ENCODE results near the gene RPS23.
"Not testable (repeated sequence)": the region's sequence is repeated elsewhere in the genome, so short reads cannot be mapped to it uniquely, and the experiment has no call there.

Gene RPS23

DNA sequence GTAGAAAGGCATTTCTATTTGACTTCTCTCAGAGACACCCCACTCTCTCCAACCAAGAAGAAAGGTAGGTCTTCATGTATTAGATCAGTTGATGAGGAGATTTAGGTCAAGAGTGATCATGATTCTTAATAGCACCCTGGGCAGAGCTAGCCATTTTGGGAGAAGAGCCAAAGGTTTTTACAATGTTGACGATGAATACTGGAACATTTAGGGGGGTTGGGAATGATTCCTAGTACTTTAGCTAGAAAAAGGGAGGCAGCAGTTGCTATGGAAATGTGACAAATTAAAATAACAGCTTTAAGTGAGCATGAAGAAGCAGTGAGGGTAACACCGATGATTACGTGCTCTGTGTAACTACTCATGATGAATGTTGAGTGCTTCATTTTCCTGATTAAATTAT lies 9.5 kb upstream of the RPS23 start:
- no peak for DNase-seq

DNA sequence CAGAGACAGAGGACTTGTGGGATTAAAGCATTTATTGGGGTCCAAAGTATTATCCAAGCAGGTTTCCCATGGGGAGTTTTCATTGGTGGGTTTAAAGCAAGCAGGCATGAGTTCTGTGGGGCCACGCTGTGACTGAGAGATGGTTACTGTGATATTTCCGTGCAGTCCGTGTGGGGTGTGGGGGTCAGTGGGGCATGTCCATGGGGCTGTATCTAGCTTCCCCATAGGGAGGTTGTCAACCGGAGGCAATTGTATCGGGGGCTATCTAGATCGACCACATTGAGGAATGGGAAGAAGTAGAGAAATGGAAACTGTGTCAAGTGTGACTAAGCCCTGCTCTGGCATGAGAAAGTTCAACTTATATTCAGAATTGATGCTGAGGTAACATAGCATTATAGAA lies 7.1 kb upstream of the RPS23 start:
- DNase-seq: no peak

DNA sequence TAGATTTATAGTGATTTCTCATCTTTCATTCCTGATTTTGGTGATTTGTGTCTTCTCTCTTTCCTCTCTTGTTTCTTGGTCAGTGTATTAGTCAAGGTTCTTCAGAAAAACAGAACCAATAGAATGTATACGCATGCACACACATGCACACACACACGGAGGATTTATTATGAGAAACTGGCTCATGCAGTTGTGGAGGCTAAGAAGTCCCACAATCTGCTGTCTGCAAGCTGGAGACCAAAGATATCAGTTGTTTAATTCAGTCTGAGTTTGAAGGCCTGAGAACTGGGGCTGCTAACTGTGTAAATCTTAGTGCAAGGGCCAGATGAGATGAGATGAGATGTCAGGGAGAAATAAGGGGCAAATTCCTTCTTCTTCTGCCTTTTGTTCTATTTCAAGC lies 5.7 kb upstream of the RPS23 start:
- DNase-seq: no peak

DNA sequence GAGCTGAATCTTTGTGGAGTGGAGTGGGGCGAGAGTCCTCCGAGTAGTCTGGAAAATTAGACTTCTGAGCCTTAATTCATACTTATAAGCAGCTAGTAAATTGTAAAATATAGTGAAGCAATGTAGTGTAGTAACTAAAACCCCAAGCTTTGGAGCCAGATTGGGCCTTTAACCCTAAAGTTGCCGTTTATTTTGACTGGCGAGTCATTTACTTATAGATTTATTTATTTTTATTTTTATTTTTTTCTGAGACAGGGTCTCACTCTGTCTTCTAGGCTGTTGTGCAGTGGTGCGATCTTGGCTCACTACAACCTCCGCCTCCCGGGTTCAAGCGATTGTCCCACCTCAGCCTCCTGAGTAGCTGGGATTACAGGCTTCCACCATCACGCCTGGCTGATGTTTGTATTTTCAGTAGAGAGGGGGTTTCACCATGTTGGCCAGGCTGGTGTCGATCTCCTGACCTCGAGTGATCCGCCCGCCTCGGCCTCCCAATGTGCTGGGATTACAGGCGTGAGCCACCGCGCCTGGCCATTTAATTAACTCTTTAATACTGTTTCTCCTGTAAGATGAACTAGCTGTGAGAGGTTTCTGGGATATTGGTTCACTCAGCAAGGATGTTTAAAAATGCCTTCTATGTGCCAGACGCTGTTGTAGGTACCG lies 687 bp upstream of the RPS23 start:
- no peak for DNase-seq

DNA sequence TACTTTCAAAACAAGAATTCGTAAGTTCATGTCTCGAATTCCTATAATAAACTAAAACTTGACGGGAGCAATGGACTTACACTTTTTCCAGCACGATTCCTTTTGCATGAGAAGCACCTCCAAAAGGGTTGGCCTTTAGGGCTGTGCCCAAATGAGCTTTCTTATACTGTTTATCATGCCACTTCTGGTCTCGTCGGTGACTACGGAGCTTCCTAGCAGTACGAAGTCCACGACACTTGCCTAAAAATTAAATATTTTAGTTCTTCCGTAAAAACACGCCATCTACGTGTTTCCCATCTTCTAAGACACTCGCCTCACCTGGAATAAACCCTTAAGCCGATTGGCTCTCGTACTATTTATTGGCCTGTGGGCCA lies 554 bp downstream of the RPS23 start:
- DNase-seq: no peak

DNA sequence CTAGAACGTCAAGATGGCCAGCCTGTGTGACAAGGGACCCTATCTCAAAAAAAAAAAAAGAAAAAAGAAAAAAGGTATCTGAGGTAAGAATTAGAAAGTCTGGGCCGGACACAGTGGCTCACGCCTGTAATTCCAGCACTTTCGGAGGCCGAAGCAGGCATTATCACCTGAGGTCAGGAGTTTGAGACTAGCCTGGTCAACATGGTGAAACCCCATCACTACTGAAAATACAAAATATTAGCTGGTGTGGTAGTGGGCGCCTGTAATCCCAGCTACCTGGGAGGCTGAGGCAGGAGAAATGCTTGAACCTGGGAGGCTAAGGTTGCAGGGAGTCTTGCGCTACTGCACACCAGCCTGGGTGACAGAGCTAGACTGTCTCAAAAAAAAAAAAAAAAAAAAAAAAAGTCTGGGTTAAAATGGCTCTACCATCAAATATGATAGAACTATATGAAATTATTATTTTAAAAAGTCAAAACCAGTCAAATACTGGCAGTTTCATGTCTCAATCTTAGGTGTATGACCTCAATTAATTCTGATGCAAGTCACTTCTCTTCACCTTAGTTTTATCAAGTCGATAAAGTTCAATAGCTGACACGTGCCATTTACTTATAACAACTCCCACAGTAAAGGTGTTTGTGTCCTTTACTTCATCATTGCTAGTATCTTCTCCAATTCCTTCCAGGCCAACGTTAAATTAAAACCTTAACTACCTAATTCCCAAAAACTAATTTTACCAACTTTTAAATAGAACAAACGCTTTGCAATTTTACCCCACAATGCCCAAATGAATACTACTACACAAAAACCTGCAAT lies 1.1 kb downstream of the RPS23 start:
- no peak for DNase-seq

DNA sequence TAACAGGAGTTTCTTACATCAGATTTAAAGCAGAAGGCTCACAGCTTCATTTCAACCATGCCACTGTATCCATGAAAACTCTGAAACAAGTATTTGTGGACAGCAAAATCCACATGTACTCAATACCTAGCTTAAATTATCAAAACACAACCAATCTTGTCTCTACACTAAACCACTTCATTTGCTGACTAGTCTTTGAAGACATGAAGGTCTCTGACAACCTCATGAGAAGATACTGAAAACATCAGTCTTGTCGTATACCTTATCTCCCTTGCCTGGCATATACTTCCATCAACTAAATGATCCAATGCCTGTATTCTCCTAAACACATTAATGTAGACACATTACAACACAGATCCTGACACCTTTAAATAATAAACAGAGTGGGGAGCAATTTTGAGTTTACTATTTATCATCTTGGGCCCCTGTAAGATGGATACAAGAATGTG lies 2.9 kb downstream of the RPS23 start:
- no peak for DNase-seq

- DNase-seq: no peak
These were observed 3.6 kb downstream of the RPS23 start for GRCh38 chr5:82274343-82275211.

GRCh38 chr5:82273426-82273825 lies 4.7 kb downstream of the RPS23 start:
- DNase-seq: not testable (repeated sequence)

GRCh38 chr5:82272571-82273356 lies 5.4 kb downstream of the RPS23 start:
- not testable (repeated sequence) for DNase-seq

- not testable (repeated sequence) for DNase-seq
These were observed 8.8 kb downstream of the RPS23 start for GRCh38 chr5:82269363-82269762.

GRCh38 chr5:82267297-82267933 lies 10.7 kb downstream of the RPS23 start:
- not testable (repeated sequence) for DNase-seq

- DNase-seq: no peak
These were observed 13.1 kb downstream of the RPS23 start for GRCh38 chr5:82265047-82265446.

DNA sequence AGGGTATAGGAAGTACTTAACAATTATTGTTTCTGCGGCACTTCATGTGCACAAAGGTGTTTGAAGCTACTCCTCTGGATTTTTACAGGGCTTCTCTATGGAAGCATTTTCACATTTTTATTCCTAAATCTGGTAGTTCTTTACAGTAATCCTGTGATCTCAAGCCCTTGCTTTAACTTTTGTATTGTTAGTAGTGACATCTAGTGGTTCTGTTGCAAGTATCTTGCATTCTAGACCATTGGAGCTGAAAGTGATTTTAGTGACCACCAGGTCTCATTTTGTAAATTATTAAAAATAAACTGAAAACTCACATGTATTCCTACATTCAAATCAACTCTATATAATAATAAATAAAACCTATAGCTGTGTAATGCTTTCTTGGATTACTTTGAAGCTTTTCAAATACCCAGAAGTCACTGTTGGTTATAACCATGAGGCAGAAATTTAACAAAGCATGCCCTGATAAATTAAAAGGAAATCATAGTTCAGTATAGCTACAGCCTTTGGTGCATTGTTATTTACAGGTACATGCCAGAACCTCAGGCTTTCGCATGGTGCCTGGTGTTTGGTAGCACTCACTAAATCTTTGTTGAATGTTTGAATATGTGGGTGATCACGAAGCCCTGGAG lies 18.9 kb downstream of the RPS23 start:
- no peak for DNase-seq

- DNase-seq: no peak
These were observed 20.4 kb downstream of the RPS23 start for GRCh38 chr5:82257729-82258128.

- DNase-seq: no peak
These were observed 20.9 kb downstream of the RPS23 start for GRCh38 chr5:82257247-82257646.

GRCh38 chr5:82255844-82256243 lies 22.3 kb downstream of the RPS23 start:
- DNase-seq: no peak

DNA sequence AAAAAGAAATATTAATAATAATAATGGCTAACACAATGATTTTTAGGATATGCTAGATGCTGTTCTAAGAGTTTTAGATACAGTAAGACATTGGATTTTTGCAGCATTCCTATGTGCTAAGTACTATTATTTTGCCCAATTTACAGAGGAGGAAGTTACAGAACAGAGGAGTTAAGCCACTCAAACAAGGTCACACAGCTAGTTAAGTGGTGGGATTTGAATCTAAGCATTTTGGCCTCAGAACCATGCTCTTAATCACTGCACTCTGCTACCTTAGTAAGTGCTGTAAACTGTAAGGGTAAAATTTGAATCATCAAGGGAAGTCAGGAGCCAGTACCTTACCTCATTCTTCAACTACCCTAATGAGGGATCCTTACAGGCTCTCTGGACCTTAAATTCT lies 25.4 kb downstream of the RPS23 start:
- DNase-seq: no peak

DNA sequence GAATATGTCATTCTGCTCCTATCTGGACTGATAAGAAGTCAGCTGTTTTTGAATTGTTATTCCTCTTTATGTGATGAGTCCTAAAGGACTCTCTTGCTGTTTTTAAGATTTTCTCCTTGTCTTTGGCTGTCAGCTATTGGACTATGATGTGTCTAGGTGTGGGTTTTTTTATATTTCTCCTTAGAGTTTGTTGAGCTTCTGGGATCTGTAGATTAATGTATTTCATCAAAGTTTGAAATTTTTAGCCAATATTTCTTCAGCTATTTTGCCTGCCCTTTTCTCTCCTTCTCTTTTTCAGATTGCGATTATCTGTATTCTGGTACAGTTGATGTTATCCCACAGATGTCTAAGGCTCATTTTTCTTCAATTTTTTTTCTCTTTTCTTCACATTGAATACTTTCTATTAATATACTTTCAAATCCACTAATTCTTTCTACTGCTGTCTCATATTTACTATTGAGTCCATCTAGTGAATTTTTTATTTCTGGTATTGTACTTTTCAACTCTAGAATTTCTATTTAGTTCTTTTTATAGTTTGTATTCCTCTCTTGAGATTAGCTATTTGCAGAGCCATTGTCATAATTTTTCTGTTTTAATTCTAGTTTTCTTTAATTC lies 31.1 kb downstream of the RPS23 start:
- DNase-seq: no peak

DNA sequence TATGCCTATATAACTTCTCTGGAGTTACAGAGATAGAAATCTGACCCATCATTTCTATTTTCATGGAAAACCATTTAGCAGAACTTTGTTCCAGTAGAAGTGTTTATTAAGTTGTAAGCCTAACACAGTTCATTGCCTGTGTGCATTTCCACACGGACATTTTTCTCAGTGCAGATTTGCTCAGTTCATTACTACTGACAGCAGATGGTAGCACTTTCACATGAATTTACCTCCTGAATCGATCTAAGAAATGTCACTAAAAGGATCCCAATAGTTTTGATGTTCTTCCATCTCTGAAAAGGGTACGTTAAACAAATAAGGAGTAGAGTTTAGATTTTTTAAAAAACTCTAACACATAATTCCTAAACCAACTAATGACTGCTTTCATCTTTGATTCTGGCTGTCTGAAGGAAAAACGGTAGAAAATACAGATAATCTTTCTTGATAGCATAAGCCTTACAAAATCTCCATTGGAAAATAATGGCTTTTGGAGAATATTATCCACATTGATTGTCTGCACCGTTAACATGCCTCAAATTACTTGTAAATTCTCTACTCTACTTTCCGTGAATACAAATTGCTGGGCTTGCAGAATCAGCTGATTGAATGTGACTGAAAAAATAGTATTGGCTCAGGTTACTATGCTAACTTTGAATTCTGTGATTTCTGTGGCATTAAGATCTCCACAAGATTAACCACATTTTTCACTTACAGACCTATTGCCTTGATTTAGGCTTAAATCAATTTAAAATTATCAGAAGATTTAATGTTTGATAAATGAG lies 33.1 kb downstream of the RPS23 start:
- DNase-seq: no peak

All from activated CD4-positive, alpha-beta T cell treated with anti-CD3 and anti-CD28 coated beads, Interleukin-2, amount 50 U/mL, for 4 hours (primary cell).